ENCODE results near the gene SLC30A3.
"Not testable (repeated sequence)": the region's sequence is repeated elsewhere in the genome, so short reads cannot be mapped to it uniquely, and the experiment has no call there.

Gene SLC30A3

GRCh38 chr2:27285481-27285880 is 22.6 kb upstream of the SLC30A3 start:
- DNase-seq (ENCODE audit: low read depth), result no peak

GRCh38 chr2:27284996-27285395 is 22.1 kb upstream of the SLC30A3 start:
- DNase-seq (ENCODE audit: low read depth), result no peak

- no peak for DNase-seq (ENCODE audit: low read depth)
Observed at GRCh38 chr2:27282892-27283291, 20.0 kb upstream of the SLC30A3 start.

- no peak for DNase-seq (ENCODE audit: low read depth)
Observed at GRCh38 chr2:27281855-27282559, 19.2 kb upstream of the SLC30A3 start, which contains the start of gene TRIM54. Gene TRIM54, plus strand, starts transcription at chr2:27282429. Its CDS starts 303 bp downstream, at chr2:27282732.

- no peak for DNase-seq (ENCODE audit: low read depth)
Observed at GRCh38 chr2:27281442-27281841, 18.6 kb upstream of the SLC30A3 start.

GRCh38 chr2:27280826-27281225 is 18.0 kb upstream of the SLC30A3 start:
- DNase-seq (ENCODE audit: low read depth), result no peak

- no peak for DNase-seq (ENCODE audit: low read depth)
Observed at GRCh38 chr2:27278010-27278409, 15.2 kb upstream of the SLC30A3 start.

- no peak for DNase-seq (ENCODE audit: low read depth)
Observed at GRCh38 chr2:27275211-27276150, 12.6 kb upstream of the SLC30A3 start, which contains the start of gene DNAJC5G. Gene DNAJC5G, plus strand, starts transcription at chr2:27275433. Its CDS starts 1,296 bp downstream, at chr2:27276729.

- DNase-seq (ENCODE audit: low read depth), result not testable (repeated sequence)
Observed at GRCh38 chr2:27272537-27273522, 10.0 kb upstream of the SLC30A3 start.

GRCh38 chr2:27271631-27272340 is 8.9 kb upstream of the SLC30A3 start:
- DNase-seq (ENCODE audit: low read depth), result no peak

GRCh38 chr2:27270670-27271069 is 7.8 kb upstream of the SLC30A3 start:
- no peak for DNase-seq (ENCODE audit: low read depth)

- DNase-seq (ENCODE audit: low read depth), result no peak
Observed at GRCh38 chr2:27270131-27270530, 7.3 kb upstream of the SLC30A3 start.

- DNase-seq (ENCODE audit: low read depth), result not testable (repeated sequence)
Observed at GRCh38 chr2:27268296-27268695, 5.4 kb upstream of the SLC30A3 start.

GRCh38 chr2:27265536-27265870 is 2.7 kb upstream of the SLC30A3 start:
- DNase-seq (ENCODE audit: low read depth), result no peak

- DNase-seq (ENCODE audit: low read depth), result peak; percentile 46
Observed at GRCh38 chr2:27264753-27265535, 2.1 kb upstream of the SLC30A3 start.

- no peak for DNase-seq (ENCODE audit: low read depth)
Observed at GRCh38 chr2:27264253-27264752, 1.5 kb upstream of the SLC30A3 start.

GRCh38 chr2:27263287-27264252 is 723 bp upstream of the SLC30A3 start:
- no peak for DNase-seq (ENCODE audit: low read depth)

- no peak for DNase-seq (ENCODE audit: low read depth)
Observed at GRCh38 chr2:27261926-27262298, 935 bp downstream of the SLC30A3 start.

Measured in stimulated activated CD4-positive, alpha-beta T cell treated with anti-CD3 and anti-CD28 coated beads, Interleukin-2, amount 100 ng/mL, for 4 hours (primary cell).